HG02970 (cell line): ENCODE data around the gene FURIN.
"Not testable (repeated sequence)": the region's sequence is repeated elsewhere in the genome, so short reads cannot be mapped to it uniquely, and the experiment has no call there.

ENCODE experiments used
- ATAC-seq: cut with Tn5 transposase; IDR thresholded peaks from one replicate; pipeline ENCODE4 v1.9.1; 2021; ENCODE audit warnings: mild to moderate bottlenecking, moderate library complexity, moderate number of reproducible peaks; ENCODE audit not compliant: unreplicated experiment, low FRiP score

The FURIN gene

DNA sequence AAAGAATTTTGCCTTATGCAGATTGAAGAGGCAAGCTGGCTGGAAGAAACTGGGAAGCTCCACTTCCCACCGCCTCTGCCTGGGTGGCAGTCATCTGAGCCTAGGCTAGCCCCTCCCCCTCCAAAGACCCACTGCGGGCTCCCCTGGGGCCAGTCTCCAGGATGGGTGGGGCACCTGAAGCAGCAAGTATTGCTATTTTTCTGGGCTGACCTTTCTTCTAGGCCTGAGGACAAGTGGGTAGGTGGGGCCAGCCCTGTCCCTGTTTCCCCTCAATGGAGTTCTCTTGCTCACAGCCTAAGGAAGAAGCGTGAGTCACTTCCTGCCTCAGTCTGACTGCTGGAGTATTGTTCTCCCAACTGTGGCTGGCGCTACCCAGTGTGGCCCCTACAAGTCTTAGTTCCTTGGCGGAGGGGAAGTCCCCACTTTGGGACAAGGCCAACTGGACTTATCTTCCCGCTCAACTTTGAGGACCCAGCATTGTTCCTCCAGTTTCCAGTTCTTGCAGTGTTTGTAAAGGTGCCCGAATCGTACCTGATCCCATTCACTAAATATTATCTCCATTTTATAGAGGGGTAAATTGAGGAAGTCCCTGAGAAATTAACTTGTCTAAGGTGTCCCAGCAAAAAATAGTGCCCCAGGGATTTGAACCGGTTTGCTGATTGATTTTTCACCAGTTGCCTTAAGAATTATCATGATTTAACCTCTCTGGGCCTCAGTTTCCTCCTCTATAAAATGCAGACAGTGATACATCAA, 1.4 kb downstream of the FURIN start:
- no peak for ATAC-seq

DNA sequence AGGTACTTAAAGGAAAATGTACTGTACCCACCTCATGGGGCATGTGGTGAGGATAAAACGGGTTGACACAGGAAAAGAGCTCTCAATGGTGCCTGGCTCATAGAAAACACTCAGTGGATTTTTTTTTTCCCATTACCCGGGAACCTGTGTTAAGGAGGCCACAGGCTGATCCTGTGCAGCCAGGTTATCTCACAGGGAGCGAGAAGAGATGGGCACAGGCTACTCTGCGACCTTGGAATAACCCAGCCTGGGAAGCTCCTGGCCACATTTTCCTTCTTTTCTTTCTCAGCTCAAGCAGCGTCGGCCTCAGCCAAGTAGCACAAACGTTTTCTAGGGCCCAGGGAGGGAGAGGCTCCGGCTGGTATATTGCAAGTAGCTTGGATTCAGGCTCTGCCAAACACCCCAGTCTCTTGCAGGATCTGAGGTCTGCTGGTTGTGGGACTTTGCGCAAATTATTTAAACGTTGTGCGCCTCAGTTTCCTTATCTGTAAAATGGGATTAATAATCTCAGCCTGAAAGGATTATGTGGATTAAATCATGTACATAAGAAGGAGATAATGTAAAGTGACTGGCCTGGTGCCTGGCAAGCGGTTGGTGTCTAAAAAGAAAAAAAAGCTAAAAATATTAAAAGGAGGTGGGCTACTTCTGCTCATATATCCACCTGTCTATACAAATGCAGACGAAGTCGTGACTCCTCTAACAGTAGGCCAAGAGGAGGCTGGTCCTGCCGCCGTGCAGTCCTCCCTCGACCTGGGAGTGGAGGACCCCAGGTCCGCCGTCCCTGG, 2.2 kb downstream of the FURIN start:
- ATAC-seq = no peak

DNA sequence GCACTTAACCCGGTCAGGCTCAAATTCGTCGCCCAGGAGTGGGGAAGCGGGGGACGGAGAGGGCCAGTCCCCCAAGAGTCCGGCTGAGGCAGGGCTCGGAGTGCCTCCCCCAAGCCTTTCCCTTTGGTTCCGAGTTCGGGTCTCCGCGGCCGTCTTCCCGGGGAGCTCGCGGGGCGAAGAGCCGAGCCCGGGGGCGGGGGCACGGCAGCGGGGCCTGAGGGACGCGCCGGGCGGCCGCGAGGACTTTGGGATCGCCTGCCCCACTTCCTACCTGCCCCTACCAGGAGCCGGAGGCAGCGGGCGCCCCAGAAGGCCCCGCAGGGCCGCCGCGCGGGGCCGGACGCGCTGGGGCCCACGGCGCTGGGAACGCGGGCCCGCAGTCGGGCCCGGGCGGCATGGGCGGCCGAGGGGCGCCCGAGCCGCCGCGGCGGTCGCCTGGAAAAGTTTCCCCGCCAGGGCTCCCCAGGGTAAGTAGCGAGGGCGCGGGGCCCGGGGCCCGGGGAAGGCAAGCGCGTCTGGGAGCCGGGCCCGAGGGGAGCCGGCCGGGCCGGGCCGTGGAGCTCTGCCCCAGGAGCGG, 2.8 kb downstream of the FURIN start:
- ATAC-seq = no peak

DNA sequence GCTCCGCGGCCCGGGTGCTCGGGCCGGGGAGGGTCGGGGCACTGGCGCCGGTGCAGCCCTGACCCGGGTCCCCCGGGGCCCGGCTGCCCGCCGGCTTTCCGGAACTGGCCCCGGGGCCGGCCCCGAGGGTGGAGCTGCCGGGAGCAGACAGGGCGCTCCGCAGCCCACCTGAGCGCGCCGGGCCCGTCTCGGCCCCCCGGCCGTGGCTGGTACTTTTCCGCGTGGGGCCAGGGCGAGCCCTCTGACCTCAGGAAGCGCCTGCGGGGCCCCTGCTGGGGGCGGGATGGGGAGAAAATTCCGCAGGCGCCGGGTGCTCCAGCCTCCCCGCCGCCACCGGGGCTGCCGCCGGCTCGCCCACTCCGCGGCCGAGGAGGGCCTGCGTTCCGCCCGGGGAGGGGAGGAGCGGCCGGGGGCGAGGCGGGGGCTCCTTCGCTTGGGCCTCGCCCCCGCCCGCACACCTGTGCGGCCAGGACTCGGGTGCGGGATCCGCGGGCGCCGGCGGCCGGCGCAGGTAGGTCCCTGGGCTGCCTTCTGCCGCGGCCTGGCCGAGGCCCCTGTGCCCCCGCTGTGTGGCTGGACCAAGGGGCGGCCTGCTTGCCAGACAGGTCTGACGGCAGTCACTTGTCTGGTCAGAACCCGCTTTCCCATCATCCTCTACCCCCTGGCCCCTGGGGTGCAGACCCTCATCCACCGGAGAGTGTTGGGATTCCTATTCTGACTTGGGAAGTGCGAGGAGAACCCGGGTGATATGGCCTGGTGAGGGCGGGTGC, 3.5 kb downstream of the FURIN start:
- ATAC-seq = no peak

DNA sequence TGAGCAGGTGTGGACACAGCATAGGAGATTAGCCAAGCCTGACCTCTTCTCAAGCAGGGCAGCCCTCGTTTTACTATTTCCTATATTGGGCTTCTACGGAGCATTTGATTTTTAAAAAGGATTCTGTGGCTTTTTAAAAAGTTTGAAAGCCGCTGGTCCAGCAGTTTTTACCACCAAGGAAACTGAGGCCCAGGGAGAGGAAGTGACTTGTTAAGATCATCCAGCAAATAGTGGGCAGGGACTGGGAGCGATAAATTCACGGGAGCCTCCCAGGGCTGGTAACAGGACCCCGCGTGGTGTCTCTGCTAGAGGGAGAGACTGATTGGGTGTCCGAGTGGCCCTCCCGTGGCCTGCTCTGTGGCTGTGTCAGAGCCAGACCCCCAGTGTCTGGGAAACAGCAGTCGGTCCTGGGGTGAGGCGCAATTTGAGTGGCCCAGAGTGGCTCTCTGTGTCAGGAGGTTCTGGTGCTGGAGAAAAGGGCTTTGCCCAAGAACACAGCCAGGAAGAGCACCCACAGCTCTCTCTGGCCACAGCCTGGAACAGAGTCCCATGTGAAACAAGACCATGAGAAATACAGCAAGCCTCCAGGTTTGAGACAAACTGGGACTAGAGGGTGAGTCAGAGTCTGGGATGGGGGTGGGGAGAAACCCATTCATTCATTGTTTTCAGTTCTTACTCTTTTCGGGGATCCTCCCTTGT, 4.2 kb downstream of the FURIN start:
- no peak for ATAC-seq

DNA sequence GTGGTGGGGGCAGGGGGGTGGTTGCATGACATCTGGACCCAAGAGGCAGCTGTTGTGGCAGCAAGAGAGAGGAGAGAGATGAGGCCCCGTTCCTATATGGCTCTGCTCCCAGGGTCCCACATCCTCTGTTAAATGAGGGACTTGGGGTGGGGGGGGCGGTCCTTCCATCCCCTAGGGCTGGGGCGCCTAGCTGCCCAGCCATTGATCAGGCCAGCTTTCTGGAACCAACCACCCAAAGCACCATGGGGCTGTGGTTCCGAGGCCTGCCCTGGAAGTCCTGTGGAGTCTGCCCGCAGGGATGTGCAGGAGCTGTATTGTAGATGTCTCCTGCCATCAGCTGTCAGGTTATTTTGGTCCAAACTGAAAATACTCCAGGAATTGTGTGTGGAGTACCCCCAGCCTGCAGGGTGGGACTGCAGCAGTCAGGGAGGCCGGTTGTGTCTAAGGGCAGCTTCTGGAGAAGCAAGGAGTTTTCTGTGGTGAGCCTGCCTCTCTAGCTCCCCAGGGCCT, 5.2 kb downstream of the FURIN start:
- ATAC-seq = no peak

DNA sequence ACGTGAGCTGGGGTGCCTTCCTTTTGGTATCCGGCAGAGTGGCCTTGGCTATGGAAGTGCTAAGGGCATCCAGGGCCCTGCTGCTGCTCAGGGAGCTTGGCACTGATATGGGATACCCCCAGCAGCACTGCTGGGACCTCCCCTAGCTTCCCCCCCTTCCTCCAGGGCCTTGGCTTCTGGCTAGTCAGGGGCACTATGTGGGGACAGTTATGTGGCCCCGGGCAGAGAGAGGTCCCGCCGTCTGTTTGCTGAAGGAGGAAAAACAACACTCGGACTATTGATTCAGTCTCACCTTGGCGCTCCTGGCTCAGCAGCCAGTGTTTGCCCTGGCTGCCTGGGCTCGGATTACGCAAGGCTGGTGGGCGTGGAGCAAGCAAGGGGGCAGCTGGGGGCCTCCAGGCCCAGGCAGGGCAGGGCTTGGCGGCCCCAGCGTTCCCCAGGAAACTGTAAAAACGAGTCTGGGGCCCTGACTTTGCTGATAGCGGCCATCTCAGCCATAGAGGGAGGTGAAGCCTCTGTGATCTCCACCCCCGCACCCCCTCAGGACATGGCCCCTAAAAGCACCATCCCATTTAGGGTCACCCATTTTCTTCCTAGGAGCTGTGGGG, 5.7 kb downstream of the FURIN start:
- ATAC-seq = no peak

DNA sequence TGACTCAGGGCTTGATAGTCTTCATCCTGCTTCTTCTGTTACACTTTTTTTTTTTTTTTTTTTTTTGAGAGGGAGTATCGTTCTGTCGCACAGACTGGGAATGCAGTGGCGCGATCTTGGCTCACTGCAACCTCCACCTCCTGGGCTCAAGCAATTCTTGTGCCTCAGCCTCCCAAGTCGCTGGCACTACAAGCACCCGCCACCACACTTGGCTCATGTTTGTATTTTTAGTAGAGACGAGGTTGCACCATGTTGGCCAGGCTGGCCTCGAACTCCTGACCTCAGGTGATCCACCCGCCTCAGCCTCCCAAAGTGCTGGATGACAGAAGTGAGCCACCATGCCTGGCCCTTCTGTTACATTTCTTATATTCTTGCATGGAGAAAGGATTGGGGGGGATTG, 6.6 kb downstream of the FURIN start:
- not testable (repeated sequence) for ATAC-seq

DNA sequence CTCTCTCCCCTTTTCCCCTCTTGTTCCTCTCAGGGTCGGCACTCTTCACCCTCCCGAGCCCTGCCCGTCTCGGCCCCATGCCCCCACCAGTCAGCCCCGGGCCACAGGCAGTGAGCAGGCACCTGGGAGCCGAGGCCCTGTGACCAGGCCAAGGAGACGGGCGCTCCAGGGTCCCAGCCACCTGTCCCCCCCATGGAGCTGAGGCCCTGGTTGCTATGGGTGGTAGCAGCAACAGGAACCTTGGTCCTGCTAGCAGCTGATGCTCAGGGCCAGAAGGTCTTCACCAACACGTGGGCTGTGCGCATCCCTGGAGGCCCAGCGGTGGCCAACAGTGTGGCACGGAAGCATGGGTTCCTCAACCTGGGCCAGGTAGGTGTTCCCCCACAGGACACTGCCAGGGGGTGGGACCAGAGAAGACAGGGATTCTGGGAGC, 7.2 kb downstream of the FURIN start:
- ATAC-seq = no peak

DNA sequence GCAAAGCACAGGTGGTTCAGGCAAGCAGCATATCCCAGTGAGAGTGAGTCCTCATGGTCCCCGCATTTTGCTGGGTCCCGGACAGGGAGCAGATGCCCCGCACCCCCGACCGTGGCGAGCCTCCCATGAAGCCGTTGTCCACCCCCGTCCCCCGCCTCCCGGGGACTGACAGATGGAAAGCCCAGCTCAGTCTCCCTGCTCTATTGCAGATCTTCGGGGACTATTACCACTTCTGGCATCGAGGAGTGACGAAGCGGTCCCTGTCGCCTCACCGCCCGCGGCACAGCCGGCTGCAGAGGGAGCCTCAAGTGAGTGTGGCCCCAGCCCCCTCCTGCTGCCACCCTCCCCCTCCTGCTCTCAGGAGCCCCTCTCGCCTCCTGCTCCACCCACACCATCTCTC, 7.7 kb downstream of the FURIN start:
- no peak for ATAC-seq

DNA sequence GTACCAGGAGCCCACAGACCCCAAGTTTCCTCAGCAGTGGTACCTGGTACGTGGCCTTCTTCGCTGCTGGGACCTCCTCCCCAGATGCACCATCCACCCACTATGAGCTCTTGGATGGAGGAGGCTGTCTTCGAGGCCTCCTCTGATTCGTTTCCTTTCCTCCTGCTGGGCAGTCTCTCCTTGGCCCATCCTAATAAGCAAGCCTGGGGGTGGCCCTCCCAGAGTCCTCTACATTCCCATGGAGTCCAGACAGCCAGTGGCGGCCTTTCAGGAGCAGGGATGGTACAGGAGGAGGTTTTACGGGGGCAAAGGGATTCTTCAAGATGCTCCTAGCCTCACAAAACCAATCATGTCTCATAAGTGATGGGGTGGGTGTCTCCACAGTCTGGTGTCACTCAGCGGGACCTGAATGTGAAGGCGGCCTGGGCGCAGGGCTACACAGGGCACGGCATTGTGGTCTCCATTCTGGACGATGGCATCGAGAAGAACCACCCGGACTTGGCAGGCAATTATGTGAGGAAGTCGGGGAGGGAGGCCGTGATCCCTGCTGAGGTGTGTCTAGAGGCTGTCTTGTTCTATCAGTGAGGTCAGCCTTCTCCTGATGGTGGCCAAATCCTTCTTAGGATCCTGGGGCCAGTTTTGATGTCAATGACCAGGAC, 8.3 kb downstream of the FURIN start:
- no peak for ATAC-seq

DNA sequence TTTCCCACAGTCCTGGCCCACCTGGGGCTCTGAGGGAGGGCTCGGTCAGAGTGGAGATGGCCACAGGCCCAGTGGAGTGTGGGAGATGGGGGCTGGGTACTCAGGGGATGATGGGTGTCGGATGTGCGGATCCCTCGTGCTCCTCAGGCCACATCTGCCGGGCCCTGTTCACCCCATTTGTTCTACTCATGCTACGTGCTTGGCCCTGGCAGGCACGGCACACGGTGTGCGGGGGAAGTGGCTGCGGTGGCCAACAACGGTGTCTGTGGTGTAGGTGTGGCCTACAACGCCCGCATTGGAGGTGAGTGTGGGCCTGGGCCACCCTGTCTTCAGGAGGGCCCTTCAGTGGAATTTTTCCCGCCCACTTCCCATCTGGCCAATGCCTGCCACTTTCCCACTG, 8.9 kb downstream of the FURIN start:
- no peak for ATAC-seq

DNA sequence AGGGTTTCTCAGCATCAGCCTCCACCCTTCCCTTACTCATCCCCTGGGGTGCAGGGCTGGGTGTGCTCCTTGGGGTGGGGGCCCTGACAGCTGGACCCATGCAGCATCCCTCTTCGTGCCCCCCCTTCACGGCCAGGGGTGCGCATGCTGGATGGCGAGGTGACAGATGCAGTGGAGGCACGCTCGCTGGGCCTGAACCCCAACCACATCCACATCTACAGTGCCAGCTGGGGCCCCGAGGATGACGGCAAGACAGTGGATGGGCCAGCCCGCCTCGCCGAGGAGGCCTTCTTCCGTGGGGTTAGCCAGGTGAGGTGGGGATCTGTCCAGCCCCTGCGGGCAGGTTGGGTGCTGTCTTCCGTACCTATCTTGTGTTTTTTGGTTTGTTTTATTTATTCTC, 9.6 kb downstream of the FURIN start:
- no peak for ATAC-seq

DNA sequence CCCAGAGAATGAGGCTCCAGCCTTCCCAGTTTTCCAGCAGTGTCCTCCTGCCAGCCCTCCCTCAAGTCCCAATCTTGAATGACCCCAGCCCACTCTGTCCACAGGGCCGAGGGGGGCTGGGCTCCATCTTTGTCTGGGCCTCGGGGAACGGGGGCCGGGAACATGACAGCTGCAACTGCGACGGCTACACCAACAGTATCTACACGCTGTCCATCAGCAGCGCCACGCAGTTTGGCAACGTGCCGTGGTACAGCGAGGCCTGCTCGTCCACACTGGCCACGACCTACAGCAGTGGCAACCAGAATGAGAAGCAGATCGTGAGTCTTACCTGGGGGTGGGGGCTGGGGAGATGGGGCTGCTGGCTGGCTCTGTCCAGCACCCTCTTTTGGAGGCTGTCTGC, 10.3 kb downstream of the FURIN start:
- no peak for ATAC-seq

DNA sequence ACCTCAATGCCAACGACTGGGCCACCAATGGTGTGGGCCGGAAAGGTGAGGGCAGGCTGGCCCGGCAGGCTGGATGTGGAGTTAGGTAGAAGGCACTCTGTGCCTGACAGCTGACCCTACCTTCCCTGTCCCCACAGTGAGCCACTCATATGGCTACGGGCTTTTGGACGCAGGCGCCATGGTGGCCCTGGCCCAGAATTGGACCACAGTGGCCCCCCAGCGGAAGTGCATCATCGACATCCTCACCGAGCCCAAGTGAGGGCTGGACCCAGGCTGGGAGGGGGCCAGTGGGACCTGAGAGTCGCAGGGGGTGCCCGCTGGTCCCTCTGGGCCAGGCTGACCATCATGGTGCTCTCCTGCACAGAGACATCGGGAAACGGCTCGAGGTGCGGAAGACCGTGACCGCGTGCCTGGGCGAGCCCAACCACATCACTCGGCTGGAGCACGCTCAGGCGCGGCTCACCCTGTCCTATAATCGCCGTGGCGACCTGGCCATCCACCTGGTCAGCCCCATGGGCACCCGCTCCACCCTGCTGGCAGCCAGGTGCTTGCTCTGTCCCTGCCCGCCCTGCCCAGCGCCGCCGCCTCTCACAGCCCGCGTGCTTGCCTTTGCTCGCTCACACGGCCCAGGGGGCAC, 11.5 kb downstream of the FURIN start:
- no peak for ATAC-seq

DNA sequence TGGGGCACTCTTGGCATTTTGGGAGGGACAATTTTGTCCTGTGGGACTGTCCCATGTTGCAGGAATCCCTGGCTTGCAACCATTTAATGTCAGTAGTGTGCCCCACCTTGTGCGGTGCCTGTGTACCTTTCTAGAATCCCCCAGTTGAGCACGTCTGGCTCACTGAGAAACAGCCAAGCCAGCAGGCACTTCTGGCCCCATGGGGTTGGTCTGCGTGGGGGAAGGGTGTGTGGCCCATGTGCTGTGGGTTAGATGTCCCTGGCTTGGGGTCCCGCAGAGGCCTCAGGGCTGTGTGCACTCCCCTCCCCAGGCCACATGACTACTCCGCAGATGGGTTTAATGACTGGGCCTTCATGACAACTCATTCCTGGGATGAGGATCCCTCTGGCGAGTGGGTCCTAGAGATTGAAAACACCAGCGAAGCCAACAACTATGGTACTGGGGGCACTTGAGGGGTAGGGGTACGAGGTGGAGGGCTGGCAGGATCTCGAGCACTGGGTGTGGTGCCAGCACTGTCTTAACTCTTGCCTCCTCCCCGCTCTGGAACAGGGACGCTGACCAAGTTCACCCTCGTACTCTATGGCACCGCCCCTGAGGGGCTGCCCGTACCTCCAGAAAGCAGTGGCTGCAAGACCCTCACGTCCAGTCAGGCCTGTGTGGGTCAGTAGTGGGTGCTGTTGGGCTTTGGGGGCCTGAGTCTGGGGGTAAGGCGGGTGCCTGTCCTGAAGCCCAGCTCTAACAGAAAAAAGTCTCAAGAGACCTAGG, 12.2 kb downstream of the FURIN start:
- ATAC-seq = no peak

DNA sequence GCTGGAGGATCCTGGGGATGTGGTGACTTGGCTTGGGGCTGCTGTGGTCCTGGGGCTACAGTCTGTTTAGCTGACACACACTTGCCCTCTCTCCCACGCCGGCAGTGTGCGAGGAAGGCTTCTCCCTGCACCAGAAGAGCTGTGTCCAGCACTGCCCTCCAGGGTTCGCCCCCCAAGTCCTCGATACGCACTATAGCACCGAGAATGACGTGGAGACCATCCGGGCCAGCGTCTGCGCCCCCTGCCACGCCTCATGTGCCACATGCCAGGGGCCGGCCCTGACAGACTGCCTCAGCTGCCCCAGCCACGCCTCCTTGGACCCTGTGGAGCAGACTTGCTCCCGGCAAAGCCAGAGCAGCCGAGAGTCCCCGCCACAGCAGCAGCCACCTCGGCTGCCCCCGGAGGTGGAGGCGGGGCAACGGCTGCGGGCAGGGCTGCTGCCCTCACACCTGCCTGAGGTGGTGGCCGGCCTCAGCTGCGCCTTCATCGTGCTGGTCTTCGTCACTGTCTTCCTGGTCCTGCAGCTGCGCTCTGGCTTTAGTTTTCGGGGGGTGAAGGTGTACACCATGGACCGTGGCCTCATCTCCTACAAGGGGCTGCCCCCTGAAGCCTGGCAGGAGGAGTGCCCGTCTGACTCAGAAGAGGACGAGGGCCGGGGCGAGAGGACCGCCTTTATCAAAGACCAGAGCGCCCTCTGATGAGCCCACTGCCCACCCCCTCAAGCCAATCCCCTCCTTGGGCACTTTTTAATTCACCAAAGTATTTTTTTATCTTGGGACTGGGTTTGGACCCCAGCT, 13.0 kb downstream of the FURIN start:
- no peak for ATAC-seq
